Measurements from ENCODE around the gene GIPC2.

The GIPC2 gene

DNA sequence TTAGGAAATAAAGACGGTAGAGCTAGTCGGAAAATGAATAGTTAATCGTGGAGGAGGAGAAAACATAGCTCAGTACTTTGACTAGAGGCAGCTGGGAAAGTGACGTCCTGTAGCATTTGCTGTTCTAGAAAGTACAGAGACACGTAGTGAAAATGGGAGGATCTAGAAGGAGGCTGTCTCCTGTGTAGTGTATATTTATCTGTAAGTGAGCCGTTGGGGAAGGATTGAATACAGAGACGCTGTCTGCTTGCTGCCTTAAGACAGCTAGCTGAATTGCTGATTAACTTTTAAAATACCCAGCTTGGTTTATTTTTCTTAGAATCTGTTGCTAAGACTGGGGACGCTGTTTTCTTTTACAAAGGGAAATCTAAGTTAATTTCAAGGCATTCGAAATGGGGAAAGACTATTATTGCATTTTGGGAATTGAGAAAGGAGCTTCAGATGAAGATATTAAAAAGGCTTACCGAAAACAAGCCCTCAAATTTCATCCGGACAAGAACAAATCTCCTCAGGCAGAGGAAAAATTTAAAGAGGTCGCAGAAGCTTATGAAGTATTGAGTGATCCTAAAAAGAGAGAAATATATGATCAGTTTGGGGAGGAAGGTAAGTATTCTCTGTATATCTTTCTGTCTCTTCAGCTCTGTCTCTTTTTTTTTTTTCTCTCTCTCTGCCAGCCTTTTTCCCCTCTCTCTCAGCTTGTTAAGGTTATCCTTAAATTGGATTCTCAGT is 40.9 kb upstream of the GIPC2 start, which contains the start of gene DNAJB4:
Gene DNAJB4, plus strand, starts transcription at position 221 of the 729 bp plus-strand sequence. Its CDS starts 172 bp downstream, at position 393.
- H3K4me3 Mint-ChIP-seq, result peak within 1 kb of the TSS; percentile 86 to 94 (median 88)
- peak within 1 kb of the TSS; percentile 91 to 98 (median 98) for H3K27ac Mint-ChIP-seq
- H3K9me3 Mint-ChIP-seq, result no peaks in the 10 kb centered on the region
- no peaks in the 10 kb centered on the region for H3K27me3 Mint-ChIP-seq (ENCODE audit: low read depth)
- H3K36me3 Mint-ChIP-seq (ENCODE audit: low read depth), result no peaks in the 10 kb centered on the region
- H3K4me1 Mint-ChIP-seq, result peaks cover 42% of the 10 kb centered on the region
- TF ChIP-seq, protein P1, sequence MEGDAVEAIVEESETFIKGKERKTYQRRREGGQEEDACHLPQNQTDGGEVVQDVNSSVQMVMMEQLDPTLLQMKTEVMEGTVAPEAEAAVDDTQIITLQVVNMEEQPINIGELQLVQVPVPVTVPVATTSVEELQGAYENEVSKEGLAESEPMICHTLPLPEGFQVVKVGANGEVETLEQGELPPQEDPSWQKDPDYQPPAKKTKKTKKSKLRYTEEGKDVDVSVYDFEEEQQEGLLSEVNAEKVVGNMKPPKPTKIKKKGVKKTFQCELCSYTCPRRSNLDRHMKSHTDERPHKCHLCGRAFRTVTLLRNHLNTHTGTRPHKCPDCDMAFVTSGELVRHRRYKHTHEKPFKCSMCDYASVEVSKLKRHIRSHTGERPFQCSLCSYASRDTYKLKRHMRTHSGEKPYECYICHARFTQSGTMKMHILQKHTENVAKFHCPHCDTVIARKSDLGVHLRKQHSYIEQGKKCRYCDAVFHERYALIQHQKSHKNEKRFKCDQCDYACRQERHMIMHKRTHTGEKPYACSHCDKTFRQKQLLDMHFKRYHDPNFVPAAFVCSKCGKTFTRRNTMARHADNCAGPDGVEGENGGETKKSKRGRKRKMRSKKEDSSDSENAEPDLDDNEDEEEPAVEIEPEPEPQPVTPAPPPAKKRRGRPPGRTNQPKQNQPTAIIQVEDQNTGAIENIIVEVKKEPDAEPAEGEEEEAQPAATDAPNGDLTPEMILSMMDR (IDR thresholded peaks at IDR 0.05; ENCODE audit: unreplicated experiment in 3 of 3), result no peak

DNA sequence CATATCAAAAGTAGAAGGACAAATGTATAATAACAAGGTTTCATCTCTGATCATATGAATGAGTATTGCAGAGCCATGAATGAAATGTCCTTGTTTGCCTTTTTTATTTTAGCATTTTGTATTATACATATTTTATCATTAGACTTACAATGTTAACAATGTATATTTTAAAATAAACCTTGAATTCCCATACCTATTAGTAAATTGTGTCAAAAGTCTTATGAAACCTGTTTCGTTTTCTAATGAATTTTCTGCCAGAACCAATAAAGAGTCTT is 40.4 kb upstream of the GIPC2 start:
- Mint-ChIP-seq H3K27me3 (ENCODE audit: low read depth) (no peaks in the 10 kb centered on the region), H3K9me3 (no peaks in the 10 kb centered on the region), H3K4me3 (peak overlapping the region; percentile 86 to 94 (median 88)), H3K4me1 (peaks cover 47% of the 10 kb centered on the region), H3K27ac (peak overlapping the region; percentile 91 to 98 (median 98)), H3K36me3 (ENCODE audit: low read depth) (no peaks in the 10 kb centered on the region)
- TF ChIP-seq, protein P1 (IDR thresholded peaks at IDR 0.05; ENCODE audit: unreplicated experiment in 3 of 3), result no peak

DNA sequence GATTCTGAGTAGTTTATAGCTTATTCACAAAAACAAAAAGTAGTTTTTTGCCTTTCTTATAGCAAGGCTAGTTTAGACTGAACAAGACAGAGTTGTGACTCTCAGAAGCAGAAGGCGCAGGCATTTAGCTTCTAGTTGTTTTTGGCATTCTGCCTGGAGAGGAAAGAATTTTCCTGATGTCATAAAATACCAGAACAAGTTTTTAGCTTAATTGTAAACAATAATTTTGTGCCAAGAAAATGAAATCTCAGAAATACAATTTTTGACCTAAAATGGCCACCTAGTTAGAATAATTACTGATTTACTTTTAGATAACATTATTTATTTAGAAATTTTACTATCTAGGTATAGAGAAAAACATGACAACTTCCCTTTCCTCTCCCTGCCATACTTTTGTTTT is 40.0 kb upstream of the GIPC2 start:
- Mint-ChIP-seq H3K4me1 (peaks cover 51% of the 10 kb centered on the region), H3K9me3 (no peaks in the 10 kb centered on the region), H3K4me3 (peak overlapping the region; percentile 86 to 94 (median 88)), H3K36me3 (ENCODE audit: low read depth) (no peaks in the 10 kb centered on the region), H3K27me3 (ENCODE audit: low read depth) (no peaks in the 10 kb centered on the region), H3K27ac (peak overlapping the region; percentile 91 to 98 (median 98))
- TF ChIP-seq, protein P1 (IDR thresholded peaks at IDR 0.05; ENCODE audit: unreplicated experiment in 3 of 3), result no peak

DNA sequence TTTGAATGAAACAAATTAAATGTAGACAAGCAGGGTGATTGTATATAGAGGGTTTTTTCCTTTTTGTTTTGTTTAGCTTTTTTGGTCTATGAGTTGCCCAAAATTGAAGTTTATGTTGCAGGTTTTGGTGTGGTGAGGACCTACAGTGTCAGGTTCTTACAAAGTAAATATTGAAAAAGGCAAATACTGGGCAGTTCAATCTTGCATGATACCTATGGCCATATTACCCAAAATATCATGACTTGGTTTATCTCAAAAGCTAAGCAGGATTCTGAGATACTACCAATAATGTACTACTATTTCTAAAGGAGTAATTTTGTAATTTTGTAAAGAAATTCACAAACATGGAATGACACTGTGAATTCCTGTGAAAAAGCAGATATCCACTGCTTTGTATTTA is 39.2 kb upstream of the GIPC2 start:
- H3K4me3 Mint-ChIP-seq, result peak overlapping the region; percentile 86 to 94 (median 88)

DNA sequence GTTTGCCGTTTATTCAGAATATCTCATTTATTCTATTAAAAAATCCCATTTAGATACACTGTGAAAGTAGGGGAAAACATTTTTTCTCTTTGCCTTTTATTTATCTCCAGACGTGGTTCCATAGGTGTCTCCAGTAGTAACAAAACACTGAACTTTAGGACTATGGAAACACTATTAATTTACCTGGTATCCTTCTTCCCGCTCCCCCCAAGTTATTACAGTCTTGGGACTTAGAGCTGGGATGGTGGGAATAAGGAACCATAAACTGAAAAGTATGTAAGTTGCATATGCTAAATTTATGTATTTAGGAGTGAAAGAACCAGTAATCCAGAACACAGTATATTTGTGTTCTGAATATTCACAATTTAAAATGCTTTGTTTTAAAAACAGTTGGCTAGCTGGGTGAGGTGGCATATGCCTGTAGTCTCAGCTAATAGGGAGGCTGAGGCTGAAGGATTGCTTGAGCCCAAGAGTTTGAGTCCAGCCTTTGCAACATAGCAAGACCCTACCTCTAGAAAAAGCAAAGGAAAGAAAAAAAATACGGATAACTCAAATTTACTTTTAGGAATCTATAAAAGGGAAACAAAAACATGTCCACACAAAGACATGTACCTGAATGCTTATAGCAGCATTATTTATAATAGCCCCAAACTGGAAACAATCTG is 38.0 kb upstream of the GIPC2 start:
- H3K36me3 Mint-ChIP-seq (ENCODE audit: low read depth), result peaks cover under 1% of the 10 kb centered on the region

More for the DNA sequence above, 39.2 kb upstream of the GIPC2 start:
- Mint-ChIP-seq H3K27me3 (ENCODE audit: low read depth) (no peaks in the 10 kb centered on the region), H3K9me3 (no peaks in the 10 kb centered on the region), H3K4me1 (peaks cover 55% of the 10 kb centered on the region), H3K36me3 (ENCODE audit: low read depth) (no peaks in the 10 kb centered on the region), H3K27ac (peak overlapping the region in 2 of 3 experiments; percentile 91 to 98)
- TF ChIP-seq, protein P1 (IDR thresholded peaks at IDR 0.05; ENCODE audit: unreplicated experiment in 3 of 3), result no peak

More for the DNA sequence above, 38.0 kb upstream of the GIPC2 start:
- TF ChIP-seq, protein P1 (IDR thresholded peaks at IDR 0.05; ENCODE audit: unreplicated experiment in 3 of 3), result no peak
- Mint-ChIP-seq H3K4me1 (peaks cover 53% of the 10 kb centered on the region), H3K27me3 (ENCODE audit: low read depth) (no peaks in the 10 kb centered on the region), H3K27ac (no peak overlapping the region), H3K4me3 (peak overlapping the region; percentile 9 to 73 (median 34)), H3K9me3 (no peaks in the 10 kb centered on the region)

Measured in nephron (organoid).